ENCODE results near the gene SLC16A2.

The SLC16A2 gene

DNA sequence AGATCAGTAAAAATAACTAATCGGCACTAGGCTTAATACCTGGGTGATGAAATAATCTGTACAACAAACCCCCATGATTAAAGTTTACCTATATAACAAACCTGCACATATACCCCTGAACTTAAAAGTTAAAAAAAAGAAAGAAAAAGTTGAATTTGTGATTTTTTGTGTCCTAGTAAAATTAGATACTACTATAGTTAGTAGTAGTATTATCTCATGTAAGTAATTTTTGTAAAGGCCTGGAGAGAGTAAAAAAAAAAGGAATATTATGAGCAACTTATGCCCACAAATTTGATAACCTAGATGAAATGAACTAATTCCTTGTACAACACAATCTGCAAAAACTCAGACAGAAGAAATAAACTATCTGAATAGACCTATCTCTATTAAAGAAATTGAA lies 25.7 kb upstream of the SLC16A2 start:
- no peaks in the 10 kb centered on the region for H3K9me3 ChIP-seq (ENCODE audit: insufficient read depth, low read length)
- H2AFZ ChIP-seq (ENCODE audit: low read depth, low read length, severe bottlenecking), result no peak overlapping the region
- H3F3A ChIP-seq (ENCODE audit: insufficient read depth), result no peaks in the 10 kb centered on the region
- H3K9ac ChIP-seq (ENCODE audit: low read length), result no peak overlapping the region
- H3K27ac ChIP-seq (ENCODE audit: low read depth, low read length), result no peak overlapping the region
- H3K9me2 ChIP-seq (replicated peaks; ENCODE audit: insufficient read depth, low read length), result no peaks in the 10 kb centered on the region
- H4K20me1 ChIP-seq (ENCODE audit: low read depth, low read length), result no peaks in the 10 kb centered on the region
- no peak for TF ChIP-seq EZH2phosphoT487 (conservative IDR thresholded peaks at IDR 0.05; ENCODE audit: low read length)
- TF ChIP-seq, protein P1, sequence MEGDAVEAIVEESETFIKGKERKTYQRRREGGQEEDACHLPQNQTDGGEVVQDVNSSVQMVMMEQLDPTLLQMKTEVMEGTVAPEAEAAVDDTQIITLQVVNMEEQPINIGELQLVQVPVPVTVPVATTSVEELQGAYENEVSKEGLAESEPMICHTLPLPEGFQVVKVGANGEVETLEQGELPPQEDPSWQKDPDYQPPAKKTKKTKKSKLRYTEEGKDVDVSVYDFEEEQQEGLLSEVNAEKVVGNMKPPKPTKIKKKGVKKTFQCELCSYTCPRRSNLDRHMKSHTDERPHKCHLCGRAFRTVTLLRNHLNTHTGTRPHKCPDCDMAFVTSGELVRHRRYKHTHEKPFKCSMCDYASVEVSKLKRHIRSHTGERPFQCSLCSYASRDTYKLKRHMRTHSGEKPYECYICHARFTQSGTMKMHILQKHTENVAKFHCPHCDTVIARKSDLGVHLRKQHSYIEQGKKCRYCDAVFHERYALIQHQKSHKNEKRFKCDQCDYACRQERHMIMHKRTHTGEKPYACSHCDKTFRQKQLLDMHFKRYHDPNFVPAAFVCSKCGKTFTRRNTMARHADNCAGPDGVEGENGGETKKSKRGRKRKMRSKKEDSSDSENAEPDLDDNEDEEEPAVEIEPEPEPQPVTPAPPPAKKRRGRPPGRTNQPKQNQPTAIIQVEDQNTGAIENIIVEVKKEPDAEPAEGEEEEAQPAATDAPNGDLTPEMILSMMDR (IDR thresholded peaks at IDR 0.05; ENCODE audit: insufficient read depth, low read length, poor library complexity, severe bottlenecking), result no peak
- H3K27me3 ChIP-seq (ENCODE audit: low read length), result no peaks in the 10 kb centered on the region
- no peaks in the 10 kb centered on the region for H3K79me2 ChIP-seq (ENCODE audit: insufficient read depth, low read length)
- H3K4me2 ChIP-seq (ENCODE audit: low read depth, low read length, poor library complexity, severe bottlenecking), result no peak overlapping the region
- H3K4me3 ChIP-seq (ENCODE audit: insufficient read depth, low read length, poor library complexity, severe bottlenecking), result no peak overlapping the region
- H3K36me3 ChIP-seq (ENCODE audit: low read length), result no peaks in the 10 kb centered on the region

DNA sequence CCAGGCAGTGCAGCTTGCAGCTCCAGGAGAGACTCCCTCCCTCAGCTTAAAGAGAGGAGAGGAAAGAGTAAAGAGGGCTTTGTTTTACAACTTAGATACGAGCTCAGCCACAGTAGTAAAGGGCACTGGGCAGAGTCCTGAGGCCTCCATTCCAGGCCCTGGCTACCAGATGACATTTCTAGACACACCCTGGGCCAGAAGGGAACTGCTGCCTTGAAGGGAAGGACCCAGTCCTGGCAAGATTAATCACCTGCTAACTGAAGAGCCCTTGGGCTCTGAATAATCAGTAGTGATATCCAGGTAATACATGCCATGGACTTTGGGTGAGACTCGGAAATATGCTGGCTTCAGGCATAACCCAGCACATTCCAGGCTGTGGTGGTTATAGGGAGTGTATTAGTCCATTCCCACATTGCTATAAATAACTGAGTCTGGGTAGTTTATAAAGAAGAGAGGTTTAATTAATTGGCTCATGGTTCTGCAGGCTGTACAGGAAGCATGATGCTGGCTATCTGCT lies 15.3 kb upstream of the SLC16A2 start:
- H3K79me2 ChIP-seq (ENCODE audit: insufficient read depth, low read length), result no peaks in the 10 kb centered on the region
- no peak overlapping the region for H3K4me3 ChIP-seq (ENCODE audit: insufficient read depth, low read length, poor library complexity, severe bottlenecking)
- H3K27ac ChIP-seq (ENCODE audit: low read depth, low read length), result no peak overlapping the region
- no peaks in the 10 kb centered on the region for H3K36me3 ChIP-seq (ENCODE audit: low read length)
- H3K27me3 ChIP-seq (ENCODE audit: low read length), result no peaks in the 10 kb centered on the region
- no peaks in the 10 kb centered on the region for H4K20me1 ChIP-seq (ENCODE audit: low read depth, low read length)
- no peaks in the 10 kb centered on the region for H3K9me2 ChIP-seq (replicated peaks; ENCODE audit: insufficient read depth, low read length)
- no peak overlapping the region for H2AFZ ChIP-seq (ENCODE audit: low read depth, low read length, severe bottlenecking)
- no peak overlapping the region for H3K4me2 ChIP-seq (ENCODE audit: low read depth, low read length, poor library complexity, severe bottlenecking)
- no peaks in the 10 kb centered on the region for H3K9me3 ChIP-seq (ENCODE audit: insufficient read depth, low read length)
- H3F3A ChIP-seq (ENCODE audit: insufficient read depth), result no peaks in the 10 kb centered on the region
- TF ChIP-seq EZH2phosphoT487 (conservative IDR thresholded peaks at IDR 0.05; ENCODE audit: low read length), result no peak
- TF ChIP-seq, protein P1 (IDR thresholded peaks at IDR 0.05; ENCODE audit: insufficient read depth, low read length, poor library complexity, severe bottlenecking), result no peak
- no peak overlapping the region for H3K9ac ChIP-seq (ENCODE audit: low read length)

GRCh38 chrX:74408304-74408703 lies 13.0 kb upstream of the SLC16A2 start:
- Histone ChIP-seq H3K79me2 (ENCODE audit: insufficient read depth, low read length) (no peaks in the 10 kb centered on the region), H4K20me1 (ENCODE audit: low read depth, low read length) (no peaks in the 10 kb centered on the region), H3K27me3 (ENCODE audit: low read length) (no peaks in the 10 kb centered on the region), H3K9ac (ENCODE audit: low read length) (no peak overlapping the region), H3K27ac (ENCODE audit: low read depth, low read length) (no peak overlapping the region), H3F3A (ENCODE audit: insufficient read depth) (no peaks in the 10 kb centered on the region), H3K4me3 (ENCODE audit: insufficient read depth, low read length, poor library complexity, severe bottlenecking) (no peak overlapping the region), H3K4me2 (ENCODE audit: low read depth, low read length, poor library complexity, severe bottlenecking) (no peak overlapping the region), H3K9me3 (ENCODE audit: insufficient read depth, low read length) (no peaks in the 10 kb centered on the region), H3K36me3 (ENCODE audit: low read length) (no peaks in the 10 kb centered on the region), H2AFZ (ENCODE audit: low read depth, low read length, severe bottlenecking) (no peak overlapping the region), H3K9me2 (replicated peaks; ENCODE audit: insufficient read depth, low read length) (no peaks in the 10 kb centered on the region)
- TF ChIP-seq, protein P1 (IDR thresholded peaks at IDR 0.05; ENCODE audit: insufficient read depth, low read length, poor library complexity, severe bottlenecking), result no peak
- no peak for TF ChIP-seq EZH2phosphoT487 (conservative IDR thresholded peaks at IDR 0.05; ENCODE audit: low read length)
